Neural progenitor cell (in vitro differentiated cells): Measurements from ENCODE around the gene IRX3. TPM values are rescaled to one million over a fixed set of nuclear protein-coding genes. Genes with fewer than 3 reads are reported as not detected.

Experiments
- DNase-seq: peaks from one replicate; pipeline ENCODE4 v3.0.0-alpha.2; 2016; ENCODE audit warnings: low spot score
- H2AFZ ChIP-seq: fragments of 200-600 bp; sonication (generic); replicated peaks from 2 replicates; pipeline ENCODE4 v1.6.1; 2016; ENCODE audit warnings: antibody characterized with exemption
- H3F3A ChIP-seq: fragments of 200-600 bp; sonication (generic); 2 replicates; pipeline ENCODE4 v1.6.1; 2016; ENCODE audit warnings: antibody characterized with exemption, low read depth
- H3K27ac ChIP-seq: fragments of 200-600 bp; sonication (generic); 2 replicates; pipeline ENCODE4 v1.5.1; 2016; ENCODE audit warnings: mild to moderate bottlenecking
- H3K27me3 ChIP-seq: fragments of 200-600 bp; sonication (generic); 2 replicates; pipeline ENCODE4 v1.6.1; 2016; ENCODE audit warnings: mild to moderate bottlenecking, moderate library complexity
- H3K36me3 ChIP-seq: fragments of 200-600 bp; sonication (generic); 2 replicates; pipeline ENCODE4 v1.5.1; 2016
- H3K4me1 ChIP-seq: fragments of 200-600 bp; sonication (generic); 2 replicates; pipeline ENCODE4 v1.6.1; 2016; ENCODE audit warnings: mixed run types
- H3K4me2 ChIP-seq: fragments of 200-600 bp; sonication (generic); 2 replicates; pipeline ENCODE4 v1.6.1; 2016
- H3K4me3 ChIP-seq: fragments of 200-600 bp; sonication (generic); 2 replicates; pipeline ENCODE4 v1.5.1; 2016
- H3K79me2 ChIP-seq: fragments of 200-600 bp; sonication (generic); 2 replicates; pipeline ENCODE4 v1.6.1; 2016; ENCODE audit warnings: low read depth
- H3K9ac ChIP-seq: fragments of 200-600 bp; sonication (generic); 2 replicates; pipeline ENCODE4 v1.6.1; 2016
- H3K9me3 ChIP-seq: fragments of 200-600 bp; sonication (generic); 2 replicates; pipeline ENCODE4 v1.5.1; 2016; ENCODE audit warnings: low read depth
- H4K20me1 ChIP-seq: fragments of 200-600 bp; sonication (generic); 2 replicates; pipeline ENCODE4 v1.6.1; 2016; ENCODE audit warnings: low read depth
- H3K27ac Mint-ChIP-seq: 3 replicates; pipeline ENCODE4 v1.8.0; 2021; ENCODE audit warnings: mixed read lengths
- H3K27me3 Mint-ChIP-seq: 2 replicates; pipeline ENCODE4 v1.8.0; 2022; ENCODE audit warnings: low read depth, mild to moderate bottlenecking, inconsistent platforms, moderate library complexity, mixed read lengths; ENCODE audit not compliant: insufficient read depth
- H3K36me3 Mint-ChIP-seq: 3 replicates; pipeline ENCODE4 v1.8.0; 2021; ENCODE audit warnings: mixed read lengths
- H3K4me1 Mint-ChIP-seq: 3 replicates; pipeline ENCODE4 v1.8.0; 2021; ENCODE audit warnings: mixed read lengths
- H3K4me3 Mint-ChIP-seq: 3 replicates; pipeline ENCODE4 v1.8.0; 2021; ENCODE audit warnings: mild to moderate bottlenecking, moderate library complexity, mixed read lengths
- H3K9me3 Mint-ChIP-seq: 3 replicates; pipeline ENCODE4 v1.8.0; 2020; ENCODE audit warnings: mixed read lengths
- CTCF ChIP-seq: fragments of 200-600 bp; sonication (generic); IDR thresholded peaks from 2 replicates; pipeline ENCODE4 v1.5.1; 2017; ENCODE audit warnings: antibody characterized with exemption, mild to moderate bottlenecking
- EZH2 ChIP-seq: fragments of 200-600 bp; sonication (generic); IDR thresholded peaks from 2 replicates; pipeline ENCODE4 v1.6.1; 2017; ENCODE audit warnings: antibody characterized with exemption, mild to moderate bottlenecking, moderate library complexity
- EZH2phosphoT487 ChIP-seq: fragments of 200-600 bp; sonication (generic); IDR thresholded peaks from 2 replicates; pipeline ENCODE4 v1.6.1; 2017; ENCODE audit warnings: antibody characterized with exemption
- total RNA-seq: library from RNA; depleted of rRNA; stranded (reverse); fragments of >200 nt; gene quantifications from 2 replicates; pipeline ENCODE4 v1.2.3, GENCODE V29; 2015; ENCODE audit warnings: low replicate concordance

The IRX3 gene
- total RNA-seq, 1 donor from 2014 or later, result 9.1 TPM

DNA sequence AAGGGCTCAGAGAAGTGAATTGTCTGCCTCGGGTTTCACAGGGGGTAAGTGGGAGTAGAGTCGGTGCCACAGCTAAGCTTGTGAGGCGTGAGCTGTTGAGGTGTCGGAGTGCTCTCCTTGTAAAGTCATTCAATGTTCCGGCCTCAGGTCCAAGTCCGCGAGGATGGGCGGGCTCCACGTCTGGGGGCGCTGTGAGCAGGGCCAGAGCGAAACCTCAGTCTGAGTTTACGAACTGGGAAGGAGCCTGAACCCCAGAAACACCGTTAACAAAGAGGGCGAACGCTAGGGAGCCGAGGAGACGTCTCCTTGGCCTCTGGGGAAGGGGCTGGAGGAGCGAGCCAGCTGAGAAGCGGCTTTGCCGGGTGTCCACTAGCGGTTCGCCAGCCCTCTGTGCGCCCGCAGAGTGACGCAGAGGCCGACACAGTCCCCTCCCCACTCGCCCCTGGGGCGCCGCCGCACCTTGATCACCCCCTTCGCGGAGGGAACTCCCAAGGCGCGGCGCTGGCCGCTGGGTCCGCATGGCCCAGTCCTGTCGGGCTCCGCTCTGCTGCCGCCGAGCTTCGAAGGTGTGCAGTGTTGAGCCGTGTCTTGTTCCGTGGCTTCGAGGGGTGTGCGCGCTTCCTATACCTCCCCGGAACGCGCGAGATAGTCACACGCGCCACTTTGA is 4.9 kb downstream of the IRX3 start:
- Histone ChIP-seq H3K27ac (no peak overlapping the region), H3K4me3 (peak overlapping the region; percentile 55), H3K4me1 (peaks cover 30% of the 10 kb centered on the region), H3K36me3 (no peaks in the 10 kb centered on the region), H3F3A (peaks cover 32% of the 10 kb centered on the region), H2AFZ (peak overlapping the region; percentile 30), H3K9ac (no peak overlapping the region), H3K79me2 (peaks cover 9% of the 10 kb centered on the region), H3K4me2 (peak overlapping the region; percentile 98), H4K20me1 (peaks cover 40% of the 10 kb centered on the region), H3K9me3 (no peaks in the 10 kb centered on the region), H3K27me3 (peaks cover 76% of the 10 kb centered on the region)
- Mint-ChIP-seq H3K9me3 (no peaks in the 10 kb centered on the region), H3K4me1 (peaks cover 50% of the 10 kb centered on the region), H3K27ac (peak overlapping the region; percentile 22), H3K36me3 (peaks cover 13% of the 10 kb centered on the region), H3K4me3 (peak overlapping the region; percentile 66), H3K27me3 (peaks cover 53% of the 10 kb centered on the region)
- peak; percentile 47 for DNase-seq
- TF ChIP-seq EZH2 (no peak), EZH2phosphoT487 (no peak), CTCF (no peak)

GRCh38 chr16:54280751-54281150 is 5.8 kb downstream of the IRX3 start:
- H3K9me3 Mint-ChIP-seq, result no peaks in the 10 kb centered on the region
- DNase-seq, result no peak
- Histone ChIP-seq H3K4me3 (no peak overlapping the region), H3K79me2 (peaks cover 9% of the 10 kb centered on the region), H3K27me3 (peaks cover 75% of the 10 kb centered on the region), H4K20me1 (peaks cover 40% of the 10 kb centered on the region), H3K4me1 (peaks cover 30% of the 10 kb centered on the region), H3K9me3 (no peaks in the 10 kb centered on the region), H3K27ac (no peak overlapping the region), H3F3A (peaks cover 25% of the 10 kb centered on the region), H2AFZ (no peak overlapping the region), H3K4me2 (no peak overlapping the region), H3K36me3 (no peaks in the 10 kb centered on the region), H3K9ac (no peak overlapping the region)
- peaks cover 13% of the 10 kb centered on the region for H3K36me3 Mint-ChIP-seq
- H3K27me3 Mint-ChIP-seq, result peaks cover 51% of the 10 kb centered on the region
- H3K27ac Mint-ChIP-seq, result peak overlapping the region; percentile 19
- H3K4me1 Mint-ChIP-seq, result peaks cover 54% of the 10 kb centered on the region
- no peak overlapping the region for H3K4me3 Mint-ChIP-seq
- TF ChIP-seq EZH2 (no peak), CTCF (no peak), EZH2phosphoT487 (no peak)

DNA sequence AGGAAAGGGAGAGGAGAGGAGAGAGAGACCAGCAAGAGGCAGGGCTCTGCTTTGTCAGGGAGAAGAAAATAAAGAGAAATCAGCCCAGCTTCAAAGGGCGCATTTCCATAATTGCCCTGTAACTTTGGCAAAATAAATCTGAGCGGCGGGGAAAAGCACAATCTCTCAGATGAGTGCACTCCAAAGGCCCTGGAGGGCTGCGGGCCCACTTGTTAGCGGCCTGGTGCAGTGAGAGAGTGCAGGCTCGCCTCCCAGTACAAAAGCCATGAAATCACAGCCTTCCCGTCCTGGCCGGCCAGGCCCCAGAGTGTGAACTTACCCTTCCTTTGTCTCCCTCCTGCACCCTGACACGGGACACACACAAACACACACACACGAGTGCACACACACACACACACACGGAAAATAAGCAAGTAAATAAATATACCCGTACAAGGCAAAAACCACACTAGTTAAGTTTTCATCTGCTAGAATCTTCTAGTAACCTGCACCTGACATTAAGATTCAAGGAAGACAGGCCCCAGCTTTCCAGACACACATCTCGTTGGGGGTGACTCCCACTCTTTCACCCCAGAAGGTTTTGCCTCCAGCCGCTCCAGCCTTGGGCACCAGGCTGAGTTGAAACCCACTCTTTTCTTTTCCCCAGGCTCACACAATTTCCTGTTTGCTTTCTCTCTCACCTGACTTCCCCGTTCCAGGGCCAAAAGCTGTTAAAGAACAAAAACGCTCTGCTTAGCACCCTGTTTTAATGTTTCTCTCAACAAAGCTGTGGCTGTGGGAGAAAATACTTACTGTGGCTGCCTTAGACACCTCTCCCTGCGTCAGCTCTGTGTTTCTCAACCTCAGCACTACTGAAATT is 8.5 kb downstream of the IRX3 start:
- H3K79me2 ChIP-seq, result no peaks in the 10 kb centered on the region
- H3K27me3 ChIP-seq, result peaks cover 49% of the 10 kb centered on the region
- no peak overlapping the region for H2AFZ ChIP-seq
- H3K27me3 Mint-ChIP-seq, result peaks cover 38% of the 10 kb centered on the region
- H3K4me3 ChIP-seq, result no peak overlapping the region
- H4K20me1 ChIP-seq, result peaks cover 22% of the 10 kb centered on the region
- H3K9me3 Mint-ChIP-seq, result no peaks in the 10 kb centered on the region
- peaks cover 1% of the 10 kb centered on the region for H3F3A ChIP-seq
- peak overlapping the region; percentile 21 for H3K4me3 Mint-ChIP-seq
- TF ChIP-seq EZH2, result no peak
- no peak for TF ChIP-seq CTCF
- TF ChIP-seq EZH2phosphoT487, result no peak
- H3K36me3 Mint-ChIP-seq, result peaks cover 5% of the 10 kb centered on the region
- H3K4me2 ChIP-seq, result no peak overlapping the region
- peak overlapping the region; percentile 79 for H3K27ac Mint-ChIP-seq
- no peak overlapping the region for H3K9ac ChIP-seq
- peaks cover 18% of the 10 kb centered on the region for H3K4me1 ChIP-seq
- peaks cover 47% of the 10 kb centered on the region for H3K4me1 Mint-ChIP-seq
- H3K9me3 ChIP-seq, result no peaks in the 10 kb centered on the region
- H3K36me3 ChIP-seq, result no peaks in the 10 kb centered on the region
- DNase-seq, result peak; percentile 79
- no peak overlapping the region for H3K27ac ChIP-seq
